ENCODE measurements around the gene KBTBD3. TPM values are rescaled to one million over a fixed set of nuclear protein-coding genes. Genes with fewer than 3 reads are reported as not detected.

KBTBD3 gene
- total RNA-seq, 4 donors from 2014 or later = 12.1 to 16.6 (median 13.8) TPM

- Histone ChIP-seq H3K4me3 (replicated peaks in 1 of 3) (no peak overlapping the region), H3K9me3 (no peaks in the 10 kb centered on the region), H3K36me3 (no peaks in the 10 kb centered on the region), H3K27me3 (no peaks in the 10 kb centered on the region), H3K27ac (no peak overlapping the region), H3K4me1 (peaks cover 20 to 21% of the 10 kb centered on the region in 2 donors)
- intact Hi-C loops (cut with DNase I) = no loop called here
- WGBS, 2 donors = 88 to 96% methylated on average over 2 of the region's 2 CpGs
- DNase-seq = no peak
- TF ChIP-seq POLR2A (IDR thresholded peaks at IDR 0.05) (no peak), CTCF (IDR thresholded peaks at IDR 0.05) (no peak)
These were observed 60.1 kb downstream of the KBTBD3 start for GRCh38 chr11:106017093-106017492.

GRCh38 chr11:106015066-106015465 is 62.1 kb downstream of the KBTBD3 start:
- H3K27ac ChIP-seq = no peak overlapping the region
- DNase-seq = no peak
- no peak overlapping the region for H3K4me3 ChIP-seq (replicated peaks in 1 of 3)
- 87 to 92% methylated on average over 2 of the region's 2 CpGs for WGBS, 2 donors
- no peaks in the 10 kb centered on the region for H3K9me3 ChIP-seq
- TF ChIP-seq CTCF (IDR thresholded peaks at IDR 0.05) (no peak), POLR2A (IDR thresholded peaks at IDR 0.05) (no peak)
- no peaks in the 10 kb centered on the region for H3K27me3 ChIP-seq
- H3K4me1 ChIP-seq = peaks cover 9 to 11% of the 10 kb centered on the region in 2 donors
- intact Hi-C loops (cut with DNase I) = no loop called here
- H3K36me3 ChIP-seq = peaks cover under 1 to 8% of the 10 kb centered on the region in 2 donors

- no peak overlapping the region for H3K4me3 ChIP-seq (replicated peaks in 1 of 3)
- no peaks in the 10 kb centered on the region for H3K27me3 ChIP-seq
- no peak for TF ChIP-seq CTCF (IDR thresholded peaks at IDR 0.05)
- no peak for TF ChIP-seq POLR2A (IDR thresholded peaks at IDR 0.05)
- peaks cover 9 to 11% of the 10 kb centered on the region in 2 donors for H3K4me1 ChIP-seq
- 86 to 89% methylated on average over 2 of the region's 2 CpGs for WGBS, 2 donors
- intact Hi-C loops (cut with DNase I) = no loop called here
- peaks cover 5 to 12% of the 10 kb centered on the region in 2 donors for H3K36me3 ChIP-seq
- DNase-seq = no peak
- no peak overlapping the region for H3K27ac ChIP-seq
- H3K9me3 ChIP-seq = no peaks in the 10 kb centered on the region
These were observed 62.5 kb downstream of the KBTBD3 start for GRCh38 chr11:106014620-106015019.

GRCh38 chr11:106014035-106014434 is 63.1 kb downstream of the KBTBD3 start:
- intact Hi-C loops (cut with DNase I) = no loop called here
- peaks cover 8 to 9% of the 10 kb centered on the region in 2 donors for H3K4me1 ChIP-seq
- 96 to 97% methylated on average over 2 of the region's 2 CpGs for WGBS, 2 donors

GRCh38 chr11:106012744-106013143 is 64.4 kb downstream of the KBTBD3 start:
- Histone ChIP-seq H3K4me1 (no peaks in the 10 kb centered on the region), H3K4me3 (replicated peaks in 1 of 3) (no peak overlapping the region), H3K27me3 (no peaks in the 10 kb centered on the region), H3K9me3 (no peaks in the 10 kb centered on the region), H3K27ac (no peak overlapping the region), H3K36me3 (peaks cover 11 to 17% of the 10 kb centered on the region in 2 donors)
- no peak for TF ChIP-seq POLR2A (IDR thresholded peaks at IDR 0.05)
- TF ChIP-seq CTCF (IDR thresholded peaks at IDR 0.05) = no peak
- WGBS, 2 donors = 72 to 73% methylated on average over 3 of the region's 3 CpGs
- intact Hi-C loops (cut with DNase I) = no loop called here
- no peak for DNase-seq

More at GRCh38 chr11:106014035-106014434, 63.1 kb downstream of the KBTBD3 start:
- H3K36me3 ChIP-seq = peaks cover 11 to 17% of the 10 kb centered on the region in 2 donors
- H3K4me3 ChIP-seq (replicated peaks in 1 of 3) = no peak overlapping the region
- TF ChIP-seq CTCF (IDR thresholded peaks at IDR 0.05) = no peak
- TF ChIP-seq POLR2A (IDR thresholded peaks at IDR 0.05) = no peak
- no peaks in the 10 kb centered on the region for H3K9me3 ChIP-seq
- no peak for DNase-seq
- H3K27me3 ChIP-seq = no peaks in the 10 kb centered on the region
- no peak overlapping the region for H3K27ac ChIP-seq
